OCI-LY3 (cell line): Measurements from ENCODE around the gene CD63.

ENCODE experiments used
- H2AFZ ChIP-seq: fragments of 200-600, 300-600 bp; shearing (Covaris generic); 2 replicates; pipeline ENCODE4 v1.6.0; 2014; ENCODE audit warnings: antibody characterized with exemption, low read depth, low read length
- H3K27ac ChIP-seq: fragments of 200-600, 300-600 bp; sonication (generic); 2 replicates; pipeline ENCODE4 v1.5.1; 2014; ENCODE audit warnings: mild to moderate bottlenecking, low read length, moderate library complexity, mixed read lengths
- H3K27me3 ChIP-seq: fragments of 200-600, 300-600 bp; sonication (generic); 2 replicates; pipeline ENCODE4 v1.6.1; 2014; ENCODE audit warnings: low read depth, low read length, mixed read lengths
- H3K36me3 ChIP-seq: fragments of 200-600, 300-600 bp; sonication (generic); replicated peaks from 2 replicates; pipeline ENCODE3; 2014; ENCODE audit warnings: low read depth, low read length, mixed read lengths
- H3K4me1 ChIP-seq: fragments of 300-600, 200-600 bp; sonication (generic); 2 replicates; pipeline ENCODE4 v1.6.1; 2014; ENCODE audit warnings: low read length, mixed read lengths
- H3K4me2 ChIP-seq: fragments of 200-600, 300-600 bp; sonication (generic); 2 replicates; pipeline ENCODE4 v1.6.1; 2014; ENCODE audit warnings: low read length, mixed read lengths
- H3K4me3 ChIP-seq: fragments of 300-600, 200-600 bp; sonication (generic); 2 replicates; pipeline ENCODE4 v1.5.1; 2014; ENCODE audit warnings: antibody characterized with exemption, mild to moderate bottlenecking, low read length, moderate library complexity
- H3K79me2 ChIP-seq: fragments of 300-600, 200-600 bp; shearing (Covaris generic); 2 replicates; pipeline ENCODE4 v1.6.1; 2014; ENCODE audit warnings: mild to moderate bottlenecking, low read length, mixed read lengths
- H3K9ac ChIP-seq: fragments of 300-600, 200-600 bp; shearing (Covaris generic); 2 replicates; pipeline ENCODE4 v1.6.0; 2014; ENCODE audit warnings: mild to moderate bottlenecking, low read length, moderate library complexity
- H3K9me3 ChIP-seq: fragments of 200-600, 300-600 bp; shearing (Covaris generic); 2 replicates; pipeline ENCODE4 v1.6.1; 2014; ENCODE audit warnings: low read length, mixed read lengths; ENCODE audit not compliant: insufficient read depth
- H4K20me1 ChIP-seq: fragments of 200-600, 300-600 bp; sonication (generic); 2 replicates; pipeline ENCODE4 v1.6.1; 2016; ENCODE audit warnings: low read length, mixed read lengths; ENCODE audit not compliant: insufficient read depth
- CTCF ChIP-seq: fragments of 200-600, 300-600 bp; sonication (generic); IDR thresholded peaks from 2 replicates; pipeline ENCODE4 v1.5.1; 2014; ENCODE audit warnings: antibody characterized with exemption, low read length, low read depth
- EZH2phosphoT487 ChIP-seq: fragments of 200-600 bp; shearing (Covaris generic); IDR thresholded peaks from 2 replicates; pipeline ENCODE4 v1.6.1; 2018; ENCODE audit warnings: antibody characterized with exemption, mixed run types, low read depth

CD63 gene

DNA sequence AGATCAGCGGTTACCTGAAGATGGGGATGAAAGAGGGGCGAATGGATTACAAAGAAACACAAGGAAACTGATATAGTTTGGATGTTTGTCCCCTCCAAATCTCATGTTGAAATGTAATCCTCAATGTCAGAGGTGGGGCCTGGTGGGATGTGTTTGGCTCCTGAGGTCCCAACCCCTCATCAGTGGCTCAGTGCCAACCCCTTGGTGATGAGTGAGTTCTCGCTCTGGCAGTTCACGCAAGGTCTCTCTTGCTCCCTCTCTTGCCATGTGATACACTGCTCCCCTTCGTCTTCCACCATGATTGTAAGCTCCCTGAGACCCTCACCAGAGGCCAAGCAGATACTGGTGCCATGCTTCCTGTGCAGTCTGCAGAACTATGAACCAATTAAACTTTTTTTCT lies 49.1 kb downstream of the CD63 start:
- no peak overlapping the region for H3K4me2 ChIP-seq
- H3K4me3 ChIP-seq: no peak overlapping the region
- H3K36me3 ChIP-seq: no peaks in the 10 kb centered on the region
- no peak overlapping the region for H2AFZ ChIP-seq
- H3K4me1 ChIP-seq: peaks cover 11% of the 10 kb centered on the region
- peaks cover 5% of the 10 kb centered on the region; the same call in 1 of the 2 replicates for H3K27me3 ChIP-seq
- H3K27ac ChIP-seq: no peak overlapping the region
- no peak for TF ChIP-seq CTCF
- no peak for TF ChIP-seq EZH2phosphoT487
- no peaks in the 10 kb centered on the region for H3K79me2 ChIP-seq
- no peaks in the 10 kb centered on the region for H4K20me1 ChIP-seq
- no peaks in the 10 kb centered on the region for H3K9me3 ChIP-seq
- H3K9ac ChIP-seq: no peak overlapping the region

- Histone ChIP-seq H3K9ac (no peak overlapping the region), H3K27ac (no peak overlapping the region), H3K79me2 (no peaks in the 10 kb centered on the region), H3K4me2 (no peak overlapping the region), H3K4me3 (no peak overlapping the region), H3K9me3 (no peaks in the 10 kb centered on the region), H3K4me1 (peaks cover 16% of the 10 kb centered on the region), H4K20me1 (no peaks in the 10 kb centered on the region), H3K36me3 (no peaks in the 10 kb centered on the region), H3K27me3 (peaks cover 3% of the 10 kb centered on the region; the same call in 1 of the 2 replicates), H2AFZ (no peak overlapping the region)
- TF ChIP-seq EZH2phosphoT487 (no peak), CTCF (no peak)
These were observed 52.1 kb downstream of the CD63 start for GRCh38 chr12:55676707-55677106.

DNA sequence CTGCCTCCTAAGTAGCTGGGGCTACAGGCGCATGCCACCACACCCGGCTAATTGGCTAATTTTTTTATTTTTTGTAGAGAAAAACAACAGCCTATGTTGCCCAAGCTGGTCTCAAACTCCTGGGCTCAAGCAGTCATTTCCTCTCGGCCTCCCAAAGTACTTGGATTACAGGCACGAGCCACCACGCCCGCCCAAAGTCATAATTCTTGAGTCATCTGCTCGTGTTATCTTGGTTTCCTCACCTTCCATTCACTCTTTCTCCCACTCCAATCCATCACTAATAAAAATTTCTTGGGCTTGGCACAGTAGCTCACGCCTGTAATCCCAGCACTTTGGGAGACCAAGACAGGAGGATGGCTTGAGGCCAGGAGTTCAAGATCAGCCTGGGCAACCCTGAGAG lies 53.1 kb downstream of the CD63 start:
- H3K4me2 ChIP-seq: no peak overlapping the region
- peaks cover 3% of the 10 kb centered on the region; the same call in 1 of the 2 replicates for H3K27me3 ChIP-seq
- peaks cover 8% of the 10 kb centered on the region for H3K4me1 ChIP-seq
- H3K27ac ChIP-seq: no peak overlapping the region
- H3K79me2 ChIP-seq: no peaks in the 10 kb centered on the region
- H3K9me3 ChIP-seq: no peaks in the 10 kb centered on the region
- H2AFZ ChIP-seq: no peak overlapping the region
- H3K4me3 ChIP-seq: no peak overlapping the region
- no peak overlapping the region for H3K9ac ChIP-seq
- no peaks in the 10 kb centered on the region for H3K36me3 ChIP-seq
- H4K20me1 ChIP-seq: no peaks in the 10 kb centered on the region
- no peak for TF ChIP-seq EZH2phosphoT487
- no peak for TF ChIP-seq CTCF
